Endometrial microvascular endothelial cells (primary cell): ENCODE measurements around the gene TBC1D26. TPM values are rescaled to one million over a fixed set of nuclear protein-coding genes. Genes with fewer than 3 reads are reported as not detected.
"Not testable (repeated sequence)": the region's sequence is repeated elsewhere in the genome, so short reads cannot be mapped to it uniquely, and the experiment has no call there.

Experiments used
- in situ Hi-C: cut with HindIII; loops from 2 replicates; pipeline ENCODE4 v1.10.0; 2017; ENCODE audit warnings: low sequenced_read_pairs, low pct_unique_long_range_greater_than_20kb; ENCODE audit errors: inconsistent ontology term
- total RNA-seq: library from RNA; depleted of rRNA; stranded (reverse); fragments of >200 nt; gene quantifications from one replicate; pipeline ENCODE4 v1.2.3, GENCODE V29; 2015; ENCODE audit errors: inconsistent ontology term

The TBC1D26 gene
- total RNA-seq, 1 donor from 2014 or later = not detected

- in situ Hi-C loops = no loop called here
These were observed 10.1 kb downstream of the TBC1D26 start for GRCh38 chr17:15742051-15742795.

GRCh38 chr17:15742921-15743320 is 10.8 kb downstream of the TBC1D26 start:
- in situ Hi-C loops = no loop called here

- in situ Hi-C loops = no loop called here
These were observed 12.1 kb downstream of the TBC1D26 start for GRCh38 chr17:15744074-15744676.

GRCh38 chr17:15744885-15745284 is 12.8 kb downstream of the TBC1D26 start:
- in situ Hi-C loops = no loop called here

- in situ Hi-C loops = not testable (repeated sequence)
These were observed 17.3 kb downstream of the TBC1D26 start for GRCh38 chr17:15749403-15749802.

GRCh38 chr17:15768865-15769533 is 36.9 kb downstream of the TBC1D26 start:
- in situ Hi-C loops = not testable (repeated sequence)

- in situ Hi-C loops = not testable (repeated sequence)
These were observed 38.6 kb downstream of the TBC1D26 start for GRCh38 chr17:15770679-15771078.

- in situ Hi-C loops = no loop called here
These were observed 44.8 kb downstream of the TBC1D26 start for GRCh38 chr17:15776871-15777270.

GRCh38 chr17:15777297-15777696 is 45.2 kb downstream of the TBC1D26 start:
- in situ Hi-C loops = no loop called here

- in situ Hi-C loops = no loop called here
These were observed 45.6 kb downstream of the TBC1D26 start for GRCh38 chr17:15777717-15778116.

- in situ Hi-C loops = no loop called here
These were observed 47.0 kb downstream of the TBC1D26 start for GRCh38 chr17:15779119-15779518.

- in situ Hi-C loops = no loop called here
These were observed 48.1 kb downstream of the TBC1D26 start for GRCh38 chr17:15780188-15780587.

- in situ Hi-C loops = no loop called here
These were observed 50.8 kb downstream of the TBC1D26 start for GRCh38 chr17:15782866-15783265.

- in situ Hi-C loops = no loop called here
These were observed 51.4 kb downstream of the TBC1D26 start for GRCh38 chr17:15783461-15783860.

- in situ Hi-C loops = not testable (repeated sequence)
These were observed 52.3 kb downstream of the TBC1D26 start for GRCh38 chr17:15784351-15784750.

- in situ Hi-C loops = not testable (repeated sequence)
These were observed 55.4 kb downstream of the TBC1D26 start for GRCh38 chr17:15787363-15788075.

- in situ Hi-C loops = not testable (repeated sequence)
These were observed 56.3 kb downstream of the TBC1D26 start for GRCh38 chr17:15788365-15788764.
